GM12878 (cell line): Measurements from ENCODE around the gene DBN1. TPM values are rescaled to one million over a fixed set of nuclear protein-coding genes. Genes with fewer than 3 reads are reported as not detected.

ENCODE experiments used
- ASH2L ChIP-seq: fragments of 300-600, 200-600 bp; sonication (generic); IDR thresholded peaks from 2 replicates; pipeline ENCODE4 v1.6.1; 2017; ENCODE audit warnings: low read depth, mild to moderate bottlenecking, borderline replicate concordance
- CHD1 ChIP-seq: IDR thresholded peaks from 2 replicates; pipeline ENCODE4 v1.6.1; 2012; ENCODE audit warnings: low read depth, low read length, improper control_type of control experiment
- EZH2 ChIP-seq: IDR thresholded peaks from 2 replicates; pipeline ENCODE4 v1.6.1; 2012; ENCODE audit warnings: low read depth, mild to moderate bottlenecking, control low read depth, inconsistent platforms, low read length, borderline replicate concordance; ENCODE audit not compliant: control insufficient read depth
- FOS ChIP-seq: IDR thresholded peaks from 3 replicates; pipeline ENCODE4 v1.6.1; 2011; ENCODE audit warnings: borderline replicate concordance; ENCODE audit not compliant: insufficient read length; ENCODE audit errors: extremely low read depth
- FOXK2 ChIP-seq: fragments of 450-650 bp; IDR thresholded peaks from 2 replicates; pipeline ENCODE4 v1.6.1; 2017; ENCODE audit warnings: mild to moderate bottlenecking, moderate library complexity
- FOXM1 ChIP-seq: IDR thresholded peaks from 2 replicates; pipeline ENCODE4 v1.6.1; 2012; ENCODE audit warnings: low read depth, mild to moderate bottlenecking, inconsistent platforms, low read length, moderate library complexity
- GABPA ChIP-seq: IDR thresholded peaks from 2 replicates; pipeline ENCODE4 v1.6.1; 2014; ENCODE audit warnings: antibody characterized with exemption, low read depth, mild to moderate bottlenecking, inconsistent platforms
- HCFC1 ChIP-seq: fragments of 150-350 bp; IDR thresholded peaks from 2 replicates; pipeline ENCODE4 v1.6.1; 2014; ENCODE audit warnings: low read length
- IKZF2 ChIP-seq, 2 experiments: fragments of 450-650 bp; IDR thresholded peaks; 2 replicates each; pipeline ENCODE4 v1.6.1; 2017; ENCODE audit warnings: mild to moderate bottlenecking in 2 of 2, moderate library complexity in 2 of 2
- IRF5 ChIP-seq: fragments of 450-650 bp; IDR thresholded peaks from 2 replicates; pipeline ENCODE4 v1.6.1; 2017; ENCODE audit warnings: borderline replicate concordance
- MLLT1 ChIP-seq: fragments of 450-650 bp; IDR thresholded peaks from 2 replicates; pipeline ENCODE4 v1.6.1; 2016; ENCODE audit warnings: mild to moderate bottlenecking
- MTA2 ChIP-seq: fragments of 450-650 bp; IDR thresholded peaks from 2 replicates; pipeline ENCODE4 v1.6.1; 2016; ENCODE audit warnings: low read depth, mild to moderate bottlenecking, moderate library complexity
- NBN ChIP-seq: fragments of 450-650 bp; IDR thresholded peaks from 2 replicates; pipeline ENCODE4 v1.6.1; 2016
- NFYA ChIP-seq: IDR thresholded peaks from 2 replicates; pipeline ENCODE4 v1.6.1; 2011; ENCODE audit warnings: low read depth, mild to moderate bottlenecking, low read length, improper control_type of control experiment, borderline replicate concordance
- NKRF ChIP-seq: fragments of 450-650 bp; conservative IDR thresholded peaks from 2 replicates; pipeline ENCODE4 v1.6.1; 2017; ENCODE audit warnings: mild to moderate bottlenecking, moderate library complexity
- NR2F1 ChIP-seq: fragments of 450-650 bp; conservative IDR thresholded peaks from 2 replicates; pipeline ENCODE4 v1.6.1; 2017; ENCODE audit warnings: mild to moderate bottlenecking
- PAX8 ChIP-seq: fragments of 450-650 bp; IDR thresholded peaks from 2 replicates; pipeline ENCODE4 v1.6.1; 2017; ENCODE audit warnings: mild to moderate bottlenecking, moderate library complexity
- POU2F2 ChIP-seq: IDR thresholded peaks from 3 replicates; pipeline ENCODE4 v1.6.1; 2011; ENCODE audit warnings: low read depth, mild to moderate bottlenecking, low read length, borderline replicate concordance
- RUNX3 ChIP-seq: IDR thresholded peaks from 2 replicates; pipeline ENCODE4 v1.6.1; 2012; ENCODE audit warnings: low read length, inconsistent platforms
- SMARCA5 ChIP-seq: fragments of 450-650 bp; IDR thresholded peaks from 2 replicates; pipeline ENCODE4 v1.6.1; 2017; ENCODE audit warnings: mild to moderate bottlenecking
- STAT3 ChIP-seq: IDR thresholded peaks from 2 replicates; pipeline ENCODE4 v1.6.1; 2011; ENCODE audit warnings: low read depth, low read length, improper control_type of control experiment
- YY1 ChIP-seq: IDR thresholded peaks from 2 replicates; pipeline ENCODE4 v1.6.1; 2011; ENCODE audit warnings: low read depth, mild to moderate bottlenecking, low read length
- ZBTB4 ChIP-seq: fragments of 450-650 bp; formaldehyde crosslinking; IDR thresholded peaks from 2 replicates; pipeline ENCODE4 v1.4.0; 2022; ENCODE audit warnings: mild to moderate bottlenecking, moderate library complexity
- polyA plus RNA-seq, 11 experiments: library from polyadenylated mRNA; depleted of rRNA in 4 of 11; unstranded in 6 of 11; stranded (reverse) in 5 of 11; fragments of >200 nt; fragmentation: Nextera tagmentation in 4 of 11; fragmentation: Illumina TruSeq in 1 of 11; extraction: Ambion mirVana in 4 of 11; extraction: Trizol in 1 of 11; gene quantifications; 1 replicate in 1 of 11; 2 replicates in 10 of 11; pipeline versions ENCODE4 v1.2.1 to v1.2.3, GENCODE V29; 2011 to 2016; ENCODE audit warnings: inconsistent platforms in 2 of 11, missing spikeins in 2 of 11, low read depth in 1 of 11
- total RNA-seq, 4 experiments: library from RNA; depleted of rRNA in 3 of 4; stranded (reverse); fragments of >200 nt in 3 of 4; fragmentation: Illumina TruSeq in 1 of 4; extraction: Trizol in 1 of 4; gene quantifications; 2 replicates each; pipeline versions ENCODE4 v1.2.1 to v1.2.3, GENCODE V29; 2013 to 2021

Gene DBN1
- total and polyA plus RNA-seq, 10 of the 15 experiments (the other 5 are each of a cell fraction or from before 2014, with no cell fraction given) = 0.18 to 81.0 (median 27.9) TPM

- peak; percentile 82 for TF ChIP-seq NKRF
- peak; percentile 9; the same call in 1 of the 2 replicates for TF ChIP-seq MTA2
- TF ChIP-seq CHD1 = no peak
- TF ChIP-seq NBN = no peak
- TF ChIP-seq HCFC1 = no peak
- TF ChIP-seq YY1 = peak; percentile 16; the same call in 1 of the 2 replicates
- no peak; a peak in 1 of 4 replicates for TF ChIP-seq IKZF2 (IDR thresholded peaks at IDR 0.05)
- no peak for TF ChIP-seq FOXM1
- TF ChIP-seq STAT3 = no peak
- no peak for TF ChIP-seq IRF5
- peak; percentile 53; the same call in 1 of the 2 replicates for TF ChIP-seq MLLT1
- TF ChIP-seq NR2F1 = peak; percentile 56; the same call in 1 of the 2 replicates
- TF ChIP-seq SMARCA5 = peak; percentile 35; the same call in 1 of the 2 replicates
- TF ChIP-seq FOS = no peak
- no peak for TF ChIP-seq RUNX3
- TF ChIP-seq ZBTB4 = 0 out of 2 replicates have a peak, but pooled peaks have one; percentile 60
- TF ChIP-seq GABPA = no peak
- TF ChIP-seq NFYA = no peak
- no peak for TF ChIP-seq FOXK2
- no peak for TF ChIP-seq POU2F2
- no peak for TF ChIP-seq ASH2L
- TF ChIP-seq EZH2 = no peak
- TF ChIP-seq PAX8 = no peak
Measured at GRCh38 chr5:177509991-177510566, 36.6 kb upstream of the DBN1 start (continued).
